Endothelial cell of umbilical vein (primary cell): ENCODE results near the gene PEAK3. TPM values are rescaled to one million over a fixed set of nuclear protein-coding genes. Genes with fewer than 3 reads are reported as not detected.

Experiments used
- BruUV-seq: library from RNA; stranded (reverse); fragments of 400-500 nt; replicated peaks from 2 replicates; lab custom pipeline; 2021; lab: Mats Ljungman, UMichigan
- CTCF ChIA-PET: fragments of 300-600, 350-600 bp; sonication (Branson Sonifier 250); formaldehyde crosslinking; loops from one replicate; lab custom pipeline; 2021; ENCODE audit warnings: antibody characterized with exemption, inconsistent platforms; lab: Charles Lee
- POLR2A ChIA-PET: fragments of 300-600, 350-600 bp; sonication (Branson Sonifier 250); formaldehyde crosslinking; loops from one replicate; lab custom pipeline; 2021; ENCODE audit warnings: antibody characterized with exemption, inconsistent platforms; lab: Charles Lee
- DNase-seq: peaks from one replicate; pipeline ENCODE4 v3.0.0-alpha.2; 2011; ENCODE audit warnings: low read depth, low spot score
- FAIRE-seq: peaks from 2 replicates; lab custom pipeline; 2011; peaks lifted over from hg19 to GRCh38; lab: Jason Lieb, UNC
- H2AFZ ChIP-seq: 2 replicates; pipeline ENCODE4 v1.6.0; 2012; ENCODE audit warnings: low read depth, low read length, control low read depth, inconsistent platforms
- H3K27ac ChIP-seq: 2 replicates; pipeline ENCODE4 v1.5.1; 2011; ENCODE audit warnings: low read depth, mild to moderate bottlenecking, control low read depth, low read length, moderate library complexity; ENCODE audit not compliant: insufficient read depth
- H3K27me3 ChIP-seq, 2 experiments: 2 replicates each; pipeline versions ENCODE4 v1.6.0 to v1.6.1; 2011; ENCODE audit warnings: low read length in 2 of 2, mixed read lengths in 1 of 2; ENCODE audit not compliant: control insufficient read depth in 2 of 2, insufficient read depth in 2 of 2
- H3K36me3 ChIP-seq, 2 experiments: 2 replicates in 1 of 2; 3 replicates in 1 of 2; pipeline ENCODE4 v1.5.1; 2011; ENCODE audit warnings: low read length in 2 of 2, mild to moderate bottlenecking in 1 of 2, moderate library complexity in 1 of 2; ENCODE audit not compliant: control insufficient read depth in 2 of 2, insufficient read depth in 2 of 2; ENCODE audit errors: extremely low read depth in 1 of 2
- H3K4me1 ChIP-seq: 3 replicates; pipeline ENCODE4 v1.5.1; 2011; ENCODE audit warnings: mild to moderate bottlenecking, low read length; ENCODE audit not compliant: control insufficient read depth, insufficient read depth; ENCODE audit errors: extremely low read depth
- H3K4me2 ChIP-seq: 2 replicates; pipeline ENCODE4 v1.6.1; 2011; ENCODE audit warnings: low read length, control low read depth, mixed read lengths; ENCODE audit not compliant: insufficient read depth
- H3K4me3 ChIP-seq, 3 experiments: fragments of 200-600 bp in 1 of 3; sonication (generic), shearing (Covaris generic) in 1 of 3; replicated peaks in 1 of 3; 2 replicates each; pipeline ENCODE4 v1.5.1; 2011 to 2016; ENCODE audit warnings: control low read depth in 3 of 3, low read length in 3 of 3, mild to moderate bottlenecking in 2 of 3, inconsistent platforms in 1 of 3, low read depth in 1 of 3, moderate library complexity in 1 of 3; ENCODE audit not compliant: insufficient read depth in 1 of 3
- H3K79me2 ChIP-seq: 2 replicates; pipeline ENCODE4 v1.6.0; 2012; ENCODE audit warnings: low read length, inconsistent platforms; ENCODE audit not compliant: control insufficient read depth, insufficient read depth
- H3K9ac ChIP-seq: replicated peaks from 2 replicates; pipeline ENCODE3; 2011; ENCODE audit warnings: low read length, control low read depth; ENCODE audit not compliant: insufficient read depth; ENCODE audit errors: extremely low read depth
- H3K9me1 ChIP-seq: replicated peaks from 3 replicates; pipeline ENCODE4 v1.6.0; 2011; ENCODE audit warnings: mild to moderate bottlenecking, low read length; ENCODE audit not compliant: control insufficient read depth, insufficient read depth; ENCODE audit errors: extremely low read depth
- H3K9me3 ChIP-seq: replicated peaks from 2 replicates; pipeline ENCODE4 v1.5.1; 2012; ENCODE audit warnings: low read length, inconsistent platforms; ENCODE audit not compliant: control insufficient read depth, insufficient read depth
- H4K20me1 ChIP-seq: replicated peaks from 2 replicates; pipeline ENCODE3; 2011; ENCODE audit warnings: mild to moderate bottlenecking, low read length; ENCODE audit not compliant: control insufficient read depth, insufficient read depth; ENCODE audit errors: extremely low read depth
- CTCF ChIP-seq, 2 donors: IDR thresholded peaks; 1 replicate in 1 of 2; 2 replicates in 1 of 2; pipeline ENCODE4 v1.5.1; 2011; ENCODE audit warnings: low read length in 2 of 2, mild to moderate bottlenecking in 2 of 2, moderate library complexity in 2 of 2, control low read depth in 1 of 2, inconsistent platforms in 1 of 2, low read depth in 1 of 2; ENCODE audit not compliant: insufficient read depth in 1 of 2; ENCODE audit errors: extremely low read depth in 1 of 2
- EZH2 ChIP-seq: IDR thresholded peaks from 2 replicates; pipeline ENCODE4 v1.6.1; 2012; ENCODE audit warnings: borderline replicate concordance, low read depth, mild to moderate bottlenecking, moderate library complexity, low read length, inconsistent platforms; ENCODE audit not compliant: severe bottlenecking
- FOS ChIP-seq: IDR thresholded peaks from 2 replicates; pipeline ENCODE4 v1.6.1; 2011; ENCODE audit warnings: mild to moderate bottlenecking, low read length, moderate library complexity, borderline replicate concordance; ENCODE audit not compliant: insufficient read depth
- GATA2 ChIP-seq: IDR thresholded peaks from 2 replicates; pipeline ENCODE4 v1.7.0; 2011; ENCODE audit warnings: low read depth, mild to moderate bottlenecking, moderate library complexity, mixed read lengths, low read length; ENCODE audit not compliant: insufficient read length, insufficient read depth
- JUN ChIP-seq: IDR thresholded peaks from 2 replicates; pipeline ENCODE4 v1.6.1; 2011; ENCODE audit warnings: borderline replicate concordance, low read depth; ENCODE audit not compliant: insufficient read length, insufficient read depth
- MYC ChIP-seq: IDR thresholded peaks from one replicate; pipeline ENCODE4 v1.6.1; 2011; ENCODE audit warnings: mild to moderate bottlenecking, low read depth, low read length
- POLR2A ChIP-seq: IDR thresholded peaks from 2 replicates; pipeline ENCODE4 v1.6.1; 2012; ENCODE audit warnings: low read depth, mild to moderate bottlenecking, control low read depth, low read length
- POLR2AphosphoS5 ChIP-seq: IDR thresholded peaks from 2 replicates; pipeline ENCODE4 v1.6.1; 2012; ENCODE audit warnings: low read depth, mild to moderate bottlenecking, control low read depth, low read length, moderate library complexity; ENCODE audit not compliant: insufficient read depth
- dilution Hi-C: fragments of 300-500 bp; cut with MboI; formaldehyde crosslinking; loops from one replicate; pipeline ENCODE4 v1.15.0; 2019; ENCODE audit warnings: low sequenced_read_pairs; ENCODE audit not compliant: extremely low pct_ligation_motif_present
- intact Hi-C: fragments of 100-400 bp; cut with micrococcal nuclease; formaldehyde crosslinking; loops from one replicate; pipeline ENCODE4 v1.10.0; 2022
- polyA plus RNA-seq, 4 experiments: library from polyadenylated mRNA; depleted of rRNA in 3 of 4; stranded (reverse) in 3 of 4; unstranded in 1 of 4; fragments of >200 nt; gene quantifications; 2 replicates each; pipeline versions ENCODE4 v1.2.1 to v1.2.3, GENCODE V29; 2011 to 2012; ENCODE audit warnings: missing spikeins in 1 of 4
- total RNA-seq: library from RNA; stranded (reverse); gene quantifications from 2 replicates; pipeline ENCODE4 v1.2.3, GENCODE V29; 2021
- TF ChIP-seq, protein P1 (sequence below): IDR thresholded peaks from 2 replicates; pipeline ENCODE4 v1.6.1; 2011; ENCODE audit not compliant: insufficient read depth, insufficient read length

The PEAK3 gene
- total and polyA plus RNA-seq, 2 donors (not counting 3 experiments of a cell fraction or from before 2014, with no cell fraction given): 0.03 TPM; not detected in 1

- Histone ChIP-seq H3K4me3 (no peak overlapping the region), H4K20me1 (no peaks in the 10 kb centered on the region), H3K9me1 (no peaks in the 10 kb centered on the region), H3K4me1 (no peaks in the 10 kb centered on the region), H3K36me3 (no peaks in the 10 kb centered on the region), H3K79me2 (no peaks in the 10 kb centered on the region), H3K4me2 (no peak overlapping the region), H3K9ac (no peak overlapping the region), H3K27ac (no peak overlapping the region), H3K9me3 (peaks cover 1% of the 10 kb centered on the region), H3K27me3 (peaks cover 10 to 26% of the 10 kb centered on the region in 2 experiments), H2AFZ (no peak overlapping the region)
- intact Hi-C loops (loop anchor here (10.0 kb wide), 1 partner anchor 375 kb away; no protein-coding TSS in a partner anchor), dilution Hi-C loops (no loop called here)
- BruUV-seq: no TSS peak
- ChIA-PET CTCF (no interaction called here), POLR2A (no interaction called here)
- no peak for FAIRE-seq
- TF ChIP-seq, protein P1, sequence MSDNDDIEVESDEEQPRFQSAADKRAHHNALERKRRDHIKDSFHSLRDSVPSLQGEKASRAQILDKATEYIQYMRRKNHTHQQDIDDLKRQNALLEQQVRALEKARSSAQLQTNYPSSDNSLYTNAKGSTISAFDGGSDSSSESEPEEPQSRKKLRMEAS: no peak
- TF ChIP-seq POLR2A (no peak), GATA2 (no peak), CTCF (IDR thresholded peaks at IDR 0.05; ENCODE audit: extremely low read depth in 1 of 2, insufficient read depth in 1 of 2, low read depth in 1 of 2, low read length in 2 of 2) (no peak), EZH2 (no peak), POLR2AphosphoS5 (no peak), MYC (no peak), JUN (no peak), FOS (no peak)
- DNase-seq: no peak
Measured at GRCh38 chr19:2309734-2310362, 27.9 kb upstream of the PEAK3 start.
